NCI-H1105 treated with DMSO at 0.1 percent for 48 hours (cell line): ENCODE data around the gene GAPDH.
"Not testable (repeated sequence)": the region's sequence is repeated elsewhere in the genome, so short reads cannot be mapped to it uniquely, and the experiment has no call there.

Source experiments
- DNase-seq: peaks from one replicate; lab custom pipeline; 2025; lab: John Stamatoyannopoulos, UW

Gene GAPDH

DNA sequence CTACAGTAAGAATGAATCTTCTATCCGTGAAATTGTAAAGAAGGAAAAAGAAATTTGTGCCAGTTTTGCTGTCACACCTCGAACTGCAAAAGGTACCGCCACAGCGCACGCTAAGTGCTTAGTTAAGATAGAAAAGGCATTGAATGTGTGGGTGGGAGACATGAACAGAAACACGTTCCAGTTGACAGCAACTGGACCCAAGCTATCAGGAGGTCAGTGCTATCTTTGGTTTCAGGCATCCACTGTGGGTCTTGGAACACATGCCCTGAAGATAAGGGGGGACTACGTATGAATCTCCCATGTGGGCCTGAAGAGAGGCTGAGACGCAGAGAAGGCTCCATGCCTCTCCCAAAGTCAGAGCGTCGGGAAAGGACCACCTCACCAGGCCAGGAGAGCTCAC lies 11.7 kb downstream of the GAPDH start:
- no peak for DNase-seq

DNA sequence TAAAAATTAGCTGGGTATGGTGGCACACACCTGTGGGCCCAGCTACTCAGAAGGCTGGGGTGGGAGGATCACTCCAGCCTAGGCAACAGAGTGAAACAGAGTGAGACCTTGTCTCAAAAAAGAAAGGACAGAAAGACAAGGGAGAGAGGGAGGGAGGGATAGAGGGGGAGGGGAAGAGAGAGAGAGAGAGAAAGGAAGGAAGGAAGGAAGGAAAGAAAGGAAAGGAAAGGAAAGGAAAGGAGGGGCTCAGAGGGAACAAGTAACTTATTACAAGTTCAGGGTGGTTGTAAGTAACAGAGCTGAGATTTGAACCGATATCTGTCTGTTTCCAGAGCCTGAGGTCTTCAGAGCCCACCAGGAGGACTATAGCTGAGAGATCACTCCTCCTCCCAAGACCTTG lies 13.2 kb downstream of the GAPDH start:
- DNase-seq, result no peak

DNA sequence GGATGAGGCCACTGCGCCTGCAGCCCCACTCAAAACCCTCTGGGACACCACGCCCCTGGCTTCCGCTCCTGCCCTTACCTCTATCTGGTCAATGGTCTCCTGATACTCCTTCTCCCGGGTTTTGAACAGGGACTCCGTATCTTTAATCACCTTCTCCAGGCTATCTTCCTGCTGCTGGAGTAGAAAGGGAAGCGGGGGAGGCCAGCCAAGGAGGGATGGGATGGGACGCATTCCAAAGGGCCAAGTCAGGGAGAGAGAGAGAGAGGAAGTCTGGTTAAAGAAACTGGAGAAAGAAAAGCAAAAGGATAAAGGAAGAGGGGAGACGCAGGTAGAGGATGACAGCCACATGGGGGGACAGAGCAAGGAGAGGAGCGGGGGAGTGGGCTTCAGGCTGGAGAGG lies 13.7 kb downstream of the GAPDH start:
- DNase-seq, result no peak

DNA sequence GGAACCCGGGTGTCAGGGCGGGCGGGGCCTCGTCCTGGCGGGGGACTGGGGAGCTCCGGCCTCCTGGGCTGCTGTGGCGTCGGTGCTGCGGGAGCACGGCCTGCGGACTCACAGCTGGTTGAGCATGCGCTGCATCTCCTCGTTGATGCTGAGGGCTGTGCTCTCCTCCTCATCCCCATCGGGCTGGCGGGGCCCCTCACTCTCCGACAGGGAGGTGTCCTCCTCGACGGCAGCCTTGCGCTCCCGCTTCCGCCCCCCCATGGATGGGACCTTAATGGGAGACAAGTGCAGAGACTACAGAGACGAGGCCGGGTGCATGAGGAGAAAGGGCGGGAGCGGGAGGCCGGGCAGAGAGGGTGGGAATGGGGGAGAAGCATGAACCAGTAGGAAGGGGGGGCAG lies 14.2 kb downstream of the GAPDH start:
- DNase-seq, result no peak

DNA sequence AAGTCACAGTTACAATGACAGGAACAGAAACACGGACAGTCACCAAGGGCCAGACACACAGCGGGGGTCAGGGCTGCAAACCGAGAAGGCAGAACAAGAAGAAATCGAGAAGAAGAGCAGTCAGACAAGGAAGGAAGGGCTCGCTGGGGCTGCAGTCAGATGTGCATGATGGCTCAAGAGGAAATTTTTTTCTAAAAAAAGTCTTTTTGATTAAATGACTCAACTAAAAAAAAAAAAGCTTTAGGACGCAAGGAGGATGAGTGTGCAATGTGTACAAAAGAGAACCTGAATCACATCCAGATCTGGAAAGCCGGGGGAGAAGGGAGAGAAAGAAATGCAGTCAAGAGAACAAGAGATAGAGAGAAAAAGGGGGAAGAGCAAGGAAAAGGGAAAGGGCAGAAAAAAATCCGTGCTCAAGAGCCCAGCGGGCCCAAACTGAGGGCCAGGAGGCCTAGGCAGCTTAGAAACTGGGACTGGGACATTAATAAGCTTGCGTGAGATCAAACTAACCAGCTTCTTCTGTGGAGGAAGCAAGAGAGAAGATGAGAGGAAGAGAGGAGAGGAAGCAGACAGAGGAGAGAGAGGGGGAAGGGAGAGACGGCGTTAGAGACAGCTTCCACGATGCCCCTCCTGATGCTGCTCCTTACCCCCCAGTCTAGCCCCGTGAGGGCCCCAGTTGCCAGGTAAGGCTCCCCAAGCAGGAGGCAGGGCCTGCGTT lies 14.8 kb downstream of the GAPDH start:
- no peak for DNase-seq

DNA sequence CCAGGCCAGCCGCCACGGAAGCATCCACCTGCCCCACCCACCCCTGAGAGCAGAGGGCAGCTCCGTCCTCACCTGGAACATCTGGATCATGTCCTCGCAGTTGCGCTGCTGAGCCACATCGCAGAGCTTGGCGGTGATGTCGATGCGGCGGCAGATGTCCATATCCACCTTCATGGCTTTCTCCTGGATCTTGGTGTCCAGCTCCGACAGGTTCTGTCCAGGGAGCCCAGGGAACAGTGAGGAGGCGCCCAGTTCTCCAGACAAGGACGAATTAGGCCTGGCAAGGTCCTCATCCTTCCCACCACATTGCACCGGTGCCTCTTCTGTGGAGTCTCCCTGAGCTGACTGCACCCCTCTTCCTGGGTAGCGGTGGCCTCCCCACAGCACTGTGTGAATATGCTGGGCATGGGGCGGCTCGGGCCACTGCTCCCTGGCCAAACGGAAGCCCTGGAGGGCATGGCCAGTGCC lies 15.4 kb downstream of the GAPDH start:
- no peak for DNase-seq

DNA sequence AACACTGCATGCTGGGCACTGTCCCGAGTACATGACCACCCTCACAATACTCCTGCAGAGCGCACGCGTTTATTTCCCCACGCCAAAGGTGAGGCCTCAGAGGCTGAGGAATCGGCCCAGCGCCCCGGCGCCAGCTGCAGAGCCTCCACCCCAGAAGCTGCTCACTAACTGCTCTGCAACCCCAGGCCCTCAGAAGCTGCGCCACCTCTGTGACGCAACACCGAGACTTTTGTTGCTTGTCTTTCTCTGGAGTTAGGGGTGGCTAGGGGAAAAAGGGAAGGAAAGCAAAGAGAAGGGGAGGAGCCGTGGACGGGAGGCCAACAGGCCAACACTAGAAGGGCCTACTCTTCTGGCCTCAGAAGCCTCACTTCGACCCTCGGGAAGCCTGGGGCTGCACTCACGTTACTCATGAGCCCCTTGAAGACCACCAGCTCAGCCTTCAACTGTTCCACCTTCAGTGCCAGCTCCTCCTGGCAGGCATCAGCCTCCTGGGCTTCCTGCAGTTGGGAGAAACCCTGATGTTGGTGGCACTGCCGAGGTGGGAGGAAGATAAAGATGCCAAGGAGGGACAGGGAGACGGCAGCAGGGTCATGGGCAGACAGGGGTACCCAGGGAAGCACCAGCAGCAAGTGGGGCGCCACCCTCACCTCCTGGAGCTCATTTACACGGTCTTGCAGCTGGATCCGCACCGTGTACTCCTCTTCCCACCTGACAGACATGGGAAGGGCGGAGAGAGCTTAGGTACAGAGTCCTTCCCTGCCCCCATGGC lies 16.2 kb downstream of the GAPDH start:
- no peak for DNase-seq

DNA sequence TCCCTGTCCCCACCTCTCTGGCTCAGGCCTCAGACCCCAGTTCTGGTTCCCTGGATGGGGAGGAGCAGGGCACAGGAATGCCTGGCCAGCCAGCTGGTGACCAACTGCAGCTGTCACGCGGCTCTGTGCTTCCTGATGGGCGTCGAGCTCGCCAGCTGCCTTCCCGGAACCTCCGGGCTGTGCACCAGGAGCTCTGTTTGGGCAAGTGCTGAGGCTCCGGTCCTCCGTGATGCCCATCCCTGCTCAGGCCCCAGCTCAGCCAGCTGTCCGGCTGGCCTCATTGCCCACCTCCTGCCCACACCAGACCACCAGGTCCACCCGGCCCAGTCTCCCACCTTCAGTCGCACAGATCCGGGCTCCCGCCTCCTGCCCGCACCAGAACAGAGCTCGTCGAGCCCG lies 16.7 kb downstream of the GAPDH start:
- DNase-seq, result no peak

DNA sequence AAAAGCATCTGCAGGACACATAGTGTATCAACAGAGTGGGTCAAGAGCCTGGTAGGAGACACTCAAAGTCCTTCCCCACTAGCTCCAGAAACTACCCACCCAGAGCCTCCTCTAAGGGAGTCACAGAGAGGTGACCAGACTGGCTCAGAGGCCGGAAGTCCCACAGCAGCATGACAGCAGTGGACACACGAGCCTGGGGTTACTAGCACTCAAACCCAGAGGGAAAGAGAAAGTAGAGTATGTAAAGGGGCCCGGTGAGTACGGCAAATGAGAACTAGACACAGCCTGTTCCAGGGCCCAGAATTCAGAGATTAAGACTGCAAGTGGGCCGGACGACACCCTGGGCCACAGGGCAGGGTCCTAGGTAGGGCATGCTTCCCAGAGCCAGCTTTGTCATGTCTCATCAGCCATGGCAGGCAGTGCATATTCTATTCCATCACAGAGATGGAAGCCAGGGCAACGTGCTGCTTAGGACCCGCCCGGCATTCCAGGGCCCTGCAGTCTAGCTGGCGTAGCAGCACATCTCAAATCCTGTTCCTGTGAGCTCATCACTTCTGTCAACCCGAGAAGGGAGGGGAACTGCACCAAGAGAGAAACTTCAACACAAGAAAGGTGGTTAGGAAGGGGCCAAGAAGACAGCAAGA lies 17.3 kb downstream of the GAPDH start:
- DNase-seq, result no peak

DNA sequence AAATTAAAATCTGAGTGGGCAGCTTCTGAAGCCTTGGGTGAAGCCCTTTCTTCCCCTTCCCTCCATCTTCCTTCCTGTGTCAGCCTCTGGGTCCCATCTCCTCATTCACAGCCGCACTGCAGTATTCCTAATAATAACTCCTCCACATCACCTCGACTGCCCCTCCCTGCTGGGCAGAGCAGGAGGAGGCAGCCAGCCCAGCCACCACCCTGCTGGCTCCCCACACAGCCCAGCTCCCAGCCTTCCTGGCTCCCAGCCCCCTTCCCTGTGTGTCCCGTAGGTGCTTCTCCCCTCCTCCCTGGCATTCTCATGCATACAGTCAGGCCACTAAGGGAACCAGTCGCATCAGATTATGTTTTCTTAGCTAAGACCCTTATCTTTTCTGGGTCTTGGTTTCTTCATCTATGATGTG lies 17.8 kb downstream of the GAPDH start:
- no peak for DNase-seq

DNA sequence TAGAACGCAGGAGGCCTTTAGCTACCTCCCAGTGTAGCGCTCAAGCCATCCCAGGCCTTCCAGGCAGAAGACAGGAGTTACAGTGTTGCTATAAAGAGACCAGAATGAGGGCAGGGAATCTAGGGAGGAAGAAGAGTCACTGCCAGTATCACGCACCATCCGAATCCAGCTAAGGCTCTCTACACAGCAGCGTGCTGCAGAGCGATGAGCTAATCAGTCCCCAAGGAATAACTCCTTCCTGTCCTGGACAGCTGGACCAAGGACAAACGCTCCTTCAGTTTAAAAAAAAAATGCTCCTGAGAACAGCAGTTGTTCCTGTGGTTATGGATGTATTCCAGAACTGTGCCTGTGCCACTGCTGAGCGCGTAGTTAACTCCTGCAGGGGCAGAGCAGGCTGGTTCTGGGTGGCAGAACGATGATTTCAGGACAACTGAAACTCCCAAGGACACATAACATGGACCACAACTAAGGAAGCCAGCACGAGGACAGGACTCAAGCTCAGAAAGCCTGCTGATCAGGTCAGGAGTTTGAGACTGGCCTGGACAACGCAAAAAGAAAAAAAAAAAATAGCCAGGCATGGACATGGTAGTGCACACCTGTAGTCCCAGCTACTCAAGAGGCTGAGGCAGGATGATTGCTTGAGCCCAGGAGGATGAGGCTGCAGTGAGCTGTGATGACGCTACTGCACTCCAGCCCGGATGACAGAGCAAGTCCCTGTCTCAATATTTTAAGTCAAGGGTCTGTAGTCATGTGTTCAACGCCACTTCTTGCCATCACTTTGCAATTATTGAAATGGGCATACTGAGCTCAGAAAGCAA lies 18.9 kb downstream of the GAPDH start:
- no peak for DNase-seq

DNA sequence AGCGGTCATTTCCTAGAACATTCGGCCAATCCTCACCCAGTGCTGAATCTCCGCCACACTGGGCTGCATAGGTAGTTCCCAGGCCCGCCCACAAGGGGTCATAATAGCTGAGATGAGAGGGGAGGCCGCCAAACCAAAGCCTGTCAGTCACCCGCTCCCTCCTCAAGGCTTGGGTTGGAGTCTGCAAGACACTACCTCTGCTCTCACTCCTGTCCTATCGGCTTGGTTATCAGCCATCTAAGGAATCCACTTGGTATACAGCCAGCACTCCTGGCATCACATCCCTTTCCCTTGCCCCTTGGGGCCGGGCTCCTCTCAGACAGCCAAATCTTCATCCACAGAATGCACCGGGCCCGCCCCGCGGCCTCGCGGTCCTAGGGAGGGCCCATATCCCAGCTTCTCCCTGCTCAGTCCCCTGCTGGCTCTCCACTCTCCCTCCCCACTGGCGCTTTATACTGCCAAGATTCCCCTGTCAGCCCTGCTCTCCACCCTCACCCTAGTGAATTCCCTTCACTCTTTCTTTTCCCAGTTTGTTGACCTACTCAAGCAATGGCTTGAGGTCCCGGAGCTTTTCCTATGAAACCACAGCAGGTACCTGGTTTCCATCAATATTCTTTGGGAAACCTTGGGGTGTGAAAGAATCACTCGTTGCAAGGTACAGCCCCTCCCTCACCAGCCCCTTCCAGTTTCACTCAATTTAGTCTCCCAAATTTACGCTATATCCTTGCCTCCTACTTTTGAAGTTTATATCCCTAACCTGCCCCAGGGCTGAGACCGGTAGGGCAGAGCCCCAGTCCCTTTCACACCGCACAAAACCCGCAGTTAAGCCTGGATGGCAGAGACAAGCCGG lies 20.1 kb downstream of the GAPDH start:
- DNase-seq, result peak; percentile 35

DNA sequence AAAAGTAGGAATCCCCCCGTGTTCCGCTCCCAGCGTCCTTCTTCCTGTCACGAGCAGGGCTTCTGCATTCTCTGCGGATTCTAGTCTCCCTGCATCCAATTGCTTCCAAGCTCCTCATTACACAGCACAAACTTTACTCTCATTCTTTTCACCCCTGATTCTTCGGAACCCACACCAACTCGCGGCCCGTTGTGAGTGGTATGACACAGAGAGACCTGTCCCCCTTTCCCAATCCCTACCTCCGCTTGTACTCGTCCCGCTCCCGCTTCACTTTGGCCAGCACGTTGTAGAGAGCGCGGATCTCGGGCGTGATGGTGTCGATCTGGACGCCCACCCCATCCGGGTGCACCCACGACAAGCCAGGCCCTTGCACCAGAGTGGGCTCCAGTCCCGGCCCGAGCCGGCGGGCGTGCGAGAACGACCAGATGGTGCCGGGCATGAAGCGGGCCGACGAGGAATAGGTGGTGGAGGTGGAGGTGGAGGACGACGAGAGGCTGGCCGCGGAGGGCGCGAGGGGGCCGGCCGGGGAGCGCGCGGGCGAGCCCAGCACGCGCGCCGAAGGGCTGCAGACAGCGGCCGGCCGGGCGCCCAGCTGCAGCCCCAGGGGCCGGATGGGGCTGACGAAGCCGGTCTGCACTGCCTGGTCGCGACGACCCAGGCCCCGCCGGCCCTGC lies 20.8 kb downstream of the GAPDH start:
- DNase-seq, result no peak

DNA sequence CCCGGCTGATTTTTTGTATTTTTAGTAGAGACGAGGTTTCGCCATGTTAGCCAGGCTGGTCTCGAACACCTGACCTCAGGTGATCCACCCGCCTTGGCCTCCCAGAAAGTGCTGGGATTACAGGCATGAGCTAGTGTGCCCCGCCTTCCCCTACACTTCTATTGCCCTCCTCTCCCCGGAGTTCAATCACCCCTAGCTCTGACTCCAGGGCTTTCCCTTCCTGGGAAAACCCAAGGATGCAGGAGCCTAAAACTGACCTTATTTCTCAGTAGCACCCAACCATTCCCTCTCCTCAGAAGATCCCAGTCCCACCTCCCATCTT lies 22.1 kb downstream of the GAPDH start:
- DNase-seq, result not testable (repeated sequence)

DNA sequence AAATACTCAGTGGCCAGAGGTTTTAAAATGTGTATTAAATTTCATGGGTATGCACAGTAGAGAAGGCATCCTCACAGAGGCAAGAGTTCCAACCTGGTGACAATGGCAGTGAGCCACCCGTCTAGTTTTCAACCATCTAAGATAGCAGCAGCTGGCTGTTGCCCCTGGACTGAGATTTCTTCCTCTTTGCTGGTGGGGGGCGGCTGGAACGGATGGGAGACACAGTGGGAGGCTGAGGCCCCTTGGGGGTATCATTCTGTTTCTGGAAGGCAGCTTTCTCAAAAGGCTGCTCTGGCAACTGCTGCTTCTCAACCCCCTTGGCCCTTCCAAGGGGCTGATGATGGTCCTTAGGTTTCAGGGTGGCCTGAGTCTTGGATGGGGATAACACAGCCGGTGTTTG lies 22.5 kb downstream of the GAPDH start:
- DNase-seq, result no peak

DNA sequence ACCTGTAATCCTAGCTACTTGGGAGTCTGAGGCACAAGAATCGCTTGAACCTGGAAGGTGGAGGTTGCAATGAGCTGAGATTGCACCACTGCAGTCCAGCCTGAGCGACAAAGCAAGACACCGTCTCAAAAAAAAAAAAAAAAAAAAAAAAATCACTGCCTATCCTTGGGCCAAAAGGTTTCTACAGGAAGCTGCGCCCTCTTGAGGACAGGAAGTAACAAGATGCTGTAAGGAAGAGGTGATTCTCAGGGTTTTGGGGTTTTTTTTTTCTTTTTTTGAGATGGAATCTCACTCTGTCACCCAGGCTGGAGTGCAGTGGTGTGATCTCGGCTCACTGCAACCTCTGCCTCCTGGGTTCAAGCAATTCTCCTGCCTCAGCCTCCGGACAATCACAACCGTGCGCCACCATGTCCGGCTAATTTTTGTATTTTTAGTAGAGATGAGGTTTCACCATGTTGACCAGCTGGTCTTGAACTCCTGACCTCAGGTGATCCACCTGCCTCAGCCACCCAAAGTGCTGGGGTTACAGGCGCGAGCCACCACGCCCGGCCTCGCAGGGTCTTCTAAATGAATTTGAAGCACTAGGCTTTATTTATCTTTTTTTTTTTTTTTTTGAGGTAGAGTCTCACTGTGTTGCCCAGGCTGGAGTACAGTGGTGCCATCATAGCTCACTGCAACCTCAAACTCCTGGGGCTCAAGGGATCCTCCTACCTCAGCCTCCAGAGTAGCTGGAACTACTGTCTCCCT lies 23.9 kb downstream of the GAPDH start:
- not testable (repeated sequence) for DNase-seq

DNA sequence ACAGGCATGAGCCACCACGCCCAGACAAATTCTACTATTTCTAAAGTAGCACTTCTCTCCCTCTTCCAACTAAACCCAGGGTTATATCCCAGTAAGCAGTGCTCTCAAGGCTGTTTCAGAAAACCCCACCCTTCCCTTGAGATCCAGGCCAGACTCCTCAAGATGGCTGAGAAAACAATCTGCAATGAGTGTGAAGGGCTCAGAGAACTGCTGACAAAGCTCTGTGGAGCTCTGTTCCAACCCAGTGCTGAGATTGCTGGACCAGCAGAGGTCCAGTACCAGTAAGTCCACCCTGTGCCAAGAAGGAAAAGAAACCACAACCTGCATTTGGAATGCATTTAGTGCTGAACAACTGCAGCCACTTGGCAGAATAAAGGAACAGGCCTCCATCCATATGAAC lies 25.2 kb downstream of the GAPDH start:
- no peak for DNase-seq

DNA sequence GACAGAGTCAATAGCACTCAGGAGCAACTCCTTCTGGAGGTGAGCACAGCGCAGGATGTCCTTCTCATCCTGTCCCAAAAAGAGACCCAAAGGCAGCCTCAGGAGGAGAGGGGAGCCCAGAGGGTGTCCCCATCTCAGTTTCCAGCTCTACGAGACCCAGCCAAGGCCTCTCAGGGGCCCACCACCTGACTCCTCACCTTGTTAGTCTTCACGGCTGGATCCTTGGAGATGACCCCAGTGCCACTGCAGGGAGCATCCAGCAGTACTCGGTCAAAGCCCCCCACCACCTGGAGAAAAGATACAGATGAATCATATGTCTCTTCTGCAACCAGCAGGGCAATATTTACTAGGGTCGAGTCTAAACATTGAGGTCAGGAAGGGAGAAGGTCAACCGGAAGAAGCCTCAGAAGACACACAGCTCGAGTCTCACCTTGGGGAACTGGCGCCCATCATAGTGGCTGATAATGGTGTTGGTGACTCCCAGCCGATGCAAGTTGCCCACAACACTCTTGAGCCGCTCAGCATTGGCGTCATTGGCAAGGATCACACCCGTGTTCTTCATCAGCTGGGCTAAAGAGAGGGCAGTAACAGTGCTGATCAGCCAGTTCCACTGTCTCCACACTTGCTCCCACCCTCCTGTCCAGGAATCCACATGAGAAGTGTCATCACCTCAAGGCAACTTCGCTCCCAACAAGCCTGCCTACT lies 26.3 kb downstream of the GAPDH start:
- DNase-seq, result no peak

DNA sequence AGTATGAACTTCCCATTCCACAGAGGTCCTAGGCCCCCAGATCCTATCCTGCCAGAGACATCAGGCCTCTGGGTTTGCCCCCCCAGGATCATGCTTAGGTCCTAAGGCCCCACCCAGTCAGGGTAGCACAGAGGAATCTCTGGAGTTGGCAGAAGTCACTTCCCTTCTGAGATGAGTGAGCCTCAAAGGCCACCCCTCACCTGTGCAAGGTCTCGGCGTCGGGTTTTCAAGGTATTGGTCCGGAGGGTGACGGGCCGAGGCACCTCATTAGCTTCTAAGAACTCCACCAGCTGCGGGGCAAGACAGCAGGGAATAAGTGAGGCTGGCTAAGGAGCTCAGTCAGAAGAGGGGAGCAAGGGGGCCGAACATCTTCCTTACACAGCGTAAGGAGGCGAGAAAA lies 28.6 kb downstream of the GAPDH start:
- DNase-seq, result no peak
